Fibroblast of skin of back (primary cell): ENCODE results near the gene ENG.
A peak's percentile ranks its signal among the peaks of the same experiment; 100 is the strongest.
"Not testable (repeated sequence)": the region's sequence is repeated elsewhere in the genome, so short reads cannot be mapped to it uniquely, and the experiment has no call there.

Source experiments
- DNase-seq: peaks from one replicate; pipeline ENCODE4 v3.0.0-alpha.2; 2013

ENG gene

GRCh38 chr9:127844821-127845359 lies 9.6 kb downstream of the ENG start:
- peak; percentile 54 for DNase-seq

- no peak for DNase-seq
Observed at GRCh38 chr9:127841087-127841835, 13.2 kb downstream of the ENG start.

DNA sequence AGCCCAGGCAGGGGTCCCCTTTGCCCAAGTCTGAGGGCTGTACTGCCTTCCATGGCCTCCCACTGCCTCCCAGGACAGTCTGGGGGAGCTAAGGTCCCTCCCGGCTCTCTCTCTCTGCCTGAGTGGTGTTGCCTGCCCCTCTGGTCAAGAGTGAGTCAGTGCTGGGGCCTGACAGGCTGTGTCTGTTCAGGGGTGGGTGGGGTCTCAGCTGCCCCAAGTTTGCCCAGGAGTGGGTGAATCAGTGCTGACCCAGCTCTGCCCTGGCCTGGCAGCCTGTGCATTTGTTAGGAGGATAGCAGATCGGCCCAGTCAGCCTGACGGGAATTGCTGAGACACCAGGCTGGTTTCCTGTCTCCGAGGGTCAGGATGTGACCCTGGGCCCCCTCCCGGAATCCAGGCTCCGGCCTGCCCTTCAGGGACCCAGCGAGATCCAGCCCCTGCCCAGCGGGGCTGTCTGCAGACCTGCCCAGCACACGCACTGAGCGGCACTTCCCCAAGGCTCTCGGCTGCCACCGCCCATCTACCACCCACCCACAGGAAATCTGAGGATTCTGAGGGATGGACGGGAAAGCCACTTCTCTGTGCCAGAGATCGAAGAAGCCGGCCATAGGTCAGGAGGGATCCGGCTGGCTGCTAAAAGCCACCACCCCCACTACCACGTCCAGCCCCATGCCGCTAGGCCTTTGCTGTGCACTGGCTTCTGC lies 15.9 kb downstream of the ENG start:
- peak; percentile 85 for DNase-seq

- no peak for DNase-seq
Observed at GRCh38 chr9:127837346-127837745, 17.1 kb downstream of the ENG start.

DNA sequence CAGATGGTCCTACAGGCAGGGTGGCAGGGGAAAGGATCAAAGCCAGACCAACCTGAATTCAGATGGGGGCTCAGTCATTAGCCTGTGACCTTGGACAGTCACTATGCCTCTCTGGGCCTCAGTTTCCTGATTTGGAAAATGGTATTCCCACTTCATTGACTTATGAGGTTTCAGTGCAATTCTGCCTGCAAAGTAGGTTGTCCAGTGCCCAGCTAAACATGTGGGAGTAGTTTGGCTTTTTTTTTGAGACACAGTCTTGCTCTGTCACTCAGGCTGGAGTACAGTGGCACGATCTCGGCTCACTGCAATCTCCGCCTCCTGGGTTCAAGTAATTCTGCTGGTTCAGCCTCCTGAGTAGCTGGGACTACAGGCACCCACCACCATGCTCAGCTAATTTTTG lies 17.9 kb downstream of the ENG start:
- not testable (repeated sequence) for DNase-seq

- peak; percentile 72 for DNase-seq
Observed at GRCh38 chr9:127835991-127836516, 18.4 kb downstream of the ENG start.

- no peak for DNase-seq
Observed at GRCh38 chr9:127833555-127833954, 20.9 kb downstream of the ENG start.

DNA sequence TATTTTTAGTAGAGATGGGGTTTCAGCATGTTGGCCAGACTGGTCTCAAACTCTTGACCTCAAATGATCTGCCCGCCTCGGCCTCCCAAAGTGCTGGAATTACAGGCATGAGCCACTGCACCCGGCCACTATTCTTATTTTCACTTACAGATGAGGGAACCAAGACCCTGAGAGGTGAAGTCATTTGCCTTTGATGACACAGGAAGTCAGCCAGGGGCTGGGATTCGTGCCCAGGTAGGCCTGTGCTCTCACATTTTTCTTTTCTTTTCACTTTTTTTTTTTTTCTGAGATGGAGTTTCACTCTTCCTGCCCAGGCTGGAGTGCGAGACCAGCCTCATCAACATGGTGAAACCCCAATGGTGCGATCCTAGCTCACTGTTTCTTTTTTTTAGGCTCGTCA lies 22.2 kb downstream of the ENG start:
- DNase-seq: no peak

- DNase-seq: no peak
Observed at GRCh38 chr9:127829205-127829906, 25.1 kb downstream of the ENG start.

DNA sequence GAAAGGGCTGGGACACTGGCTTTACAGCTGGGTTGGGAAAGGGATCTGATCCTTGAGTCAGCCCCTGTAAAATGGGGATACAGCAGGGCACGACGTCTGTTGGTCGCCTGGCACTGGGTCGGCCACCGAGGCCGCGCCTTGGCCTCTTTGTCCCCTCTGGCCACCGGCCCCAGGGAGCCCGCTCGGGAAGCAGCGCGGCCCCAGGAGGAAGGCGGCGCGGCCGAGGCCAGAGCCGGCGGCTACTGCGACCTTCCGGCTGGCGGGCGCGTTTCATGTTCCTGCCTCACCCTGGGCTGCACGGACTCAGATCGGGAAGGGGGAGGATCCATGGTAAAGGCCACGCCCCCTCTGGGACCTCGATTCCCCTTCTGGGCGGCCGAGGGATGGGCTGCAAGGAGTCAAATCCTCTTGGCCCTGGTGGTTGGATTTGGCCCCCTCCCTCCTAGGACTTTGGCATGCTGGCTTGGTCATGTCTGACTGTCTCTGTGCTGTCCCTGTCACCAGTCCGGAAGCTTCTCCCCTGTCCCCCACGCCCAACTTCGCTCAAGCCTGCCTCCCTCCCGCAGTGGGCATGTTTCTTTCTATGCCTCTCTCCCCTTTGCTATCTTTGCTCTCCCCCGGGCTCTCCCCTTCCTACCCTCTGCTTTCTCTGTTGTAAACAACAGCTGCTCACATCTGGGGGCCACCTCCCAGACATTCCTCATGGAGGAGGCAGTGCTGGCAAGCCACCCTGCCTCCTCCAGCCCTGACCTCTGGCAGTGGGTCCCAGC lies 26.0 kb downstream of the ENG start:
- DNase-seq: peak; percentile 71

GRCh38 chr9:127826253-127826913 lies 28.1 kb downstream of the ENG start:
- no peak for DNase-seq

GRCh38 chr9:127825319-127826051 lies 29.0 kb downstream of the ENG start:
- DNase-seq: no peak

DNA sequence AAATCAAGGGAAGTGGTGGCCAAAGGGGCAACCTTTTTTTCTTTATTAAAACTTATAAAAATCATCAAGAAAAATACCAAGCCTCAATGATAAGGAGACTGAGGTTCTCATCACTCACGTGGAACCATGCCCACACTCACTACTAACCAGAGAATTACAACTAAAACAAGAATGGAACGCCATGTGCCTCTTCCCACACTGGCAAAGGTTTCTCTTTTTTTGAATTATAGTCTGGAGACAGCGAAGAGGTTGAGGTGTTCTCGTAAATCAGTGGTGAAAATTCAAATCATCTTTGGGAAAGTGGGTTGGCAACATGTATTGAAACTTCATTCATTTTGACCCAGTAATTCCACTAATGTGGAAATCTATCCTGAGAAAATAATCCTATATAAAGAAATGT lies 32.4 kb downstream of the ENG start:
- DNase-seq: no peak

DNA sequence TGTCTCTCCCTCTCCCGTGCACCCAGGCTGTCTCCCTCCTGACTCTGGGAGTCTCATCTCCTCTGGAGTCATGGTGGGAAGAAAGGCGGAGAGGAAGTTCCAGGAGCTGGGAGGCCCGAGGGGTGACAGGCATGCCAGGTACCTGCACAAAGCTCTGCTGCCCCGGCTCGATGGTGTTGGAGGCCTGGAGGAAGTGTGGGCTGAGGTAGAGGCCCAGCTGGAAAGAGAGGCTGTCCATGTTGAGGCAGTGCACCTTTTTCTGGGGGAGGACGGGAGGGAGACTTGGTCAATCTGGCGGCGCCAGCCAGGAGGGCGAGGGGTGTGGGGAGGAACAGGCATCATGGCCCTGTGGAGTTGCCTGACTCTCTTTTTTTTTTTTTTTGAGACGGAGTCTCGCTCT lies 35.9 kb downstream of the ENG start:
- DNase-seq: no peak

- no peak for DNase-seq
Observed at GRCh38 chr9:127817881-127818434, 36.5 kb downstream of the ENG start.

DNA sequence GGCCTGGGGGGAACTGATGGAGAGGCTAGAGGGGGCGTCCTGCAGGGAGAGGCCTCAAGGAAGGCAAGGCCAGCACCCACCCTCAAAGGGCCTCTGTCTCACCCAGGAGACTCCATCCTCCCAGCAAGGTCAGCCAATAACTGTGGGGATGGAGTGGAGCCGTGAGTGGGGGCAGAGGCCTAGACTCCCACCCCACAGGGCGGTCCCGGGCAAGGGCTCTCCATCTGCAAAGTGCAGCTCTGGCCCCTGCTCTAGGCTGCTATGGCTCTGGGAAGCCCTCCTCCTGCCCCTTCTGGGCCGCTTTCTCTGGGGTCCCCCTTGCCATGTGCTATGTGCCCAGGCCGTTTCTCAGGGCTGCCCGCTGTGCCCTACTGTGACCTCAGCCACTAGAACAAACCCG lies 37.7 kb downstream of the ENG start:
- DNase-seq: no peak

GRCh38 chr9:127816362-127816725 lies 38.1 kb downstream of the ENG start:
- no peak for DNase-seq

GRCh38 chr9:127815512-127816361 lies 38.7 kb downstream of the ENG start:
- no peak for DNase-seq

- no peak for DNase-seq
Observed at GRCh38 chr9:127814619-127815511, 39.6 kb downstream of the ENG start.
